ENCODE results near the gene PARP1. TPM values are rescaled to one million over a fixed set of nuclear protein-coding genes. Genes with fewer than 3 reads are reported as not detected.
"Not testable (repeated sequence)": the region's sequence is repeated elsewhere in the genome, so short reads cannot be mapped to it uniquely, and the experiment has no call there.

PARP1 gene
- total RNA-seq, 1 donor from 2014 or later: 220 TPM

DNA sequence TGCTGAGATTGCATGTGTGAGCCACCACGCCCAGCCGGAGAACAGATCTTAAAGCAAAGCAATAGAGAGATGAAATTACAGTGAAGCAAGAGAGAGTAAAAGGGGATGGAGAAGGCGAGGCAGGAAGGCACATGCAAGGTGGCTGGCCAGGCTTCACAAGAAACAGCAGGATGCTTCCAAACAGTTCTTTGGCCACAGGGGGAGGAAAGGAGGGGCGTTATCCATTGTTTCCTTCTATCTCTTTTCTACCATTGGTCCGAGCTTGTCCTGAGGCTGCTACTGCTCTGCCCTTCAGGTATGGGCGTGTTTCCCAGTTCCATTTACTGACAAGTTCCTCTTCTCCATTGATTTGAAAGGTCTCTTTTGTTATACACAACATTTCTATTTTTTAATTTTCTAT lies 33.7 kb upstream of the PARP1 start:
- H3K36me3 Mint-ChIP-seq (ENCODE audit: low read depth): peaks cover 4% of the 10 kb centered on the region
- H3K4me3 Mint-ChIP-seq: no peak overlapping the region
- peaks cover 32% of the 10 kb centered on the region for H3K4me1 Mint-ChIP-seq (ENCODE audit: low read depth)
- H3K27me3 Mint-ChIP-seq (ENCODE audit: insufficient read depth): peaks cover 56% of the 10 kb centered on the region
- intact Hi-C loops (cut with micrococcal nuclease): no loop called here
- no peak for DNase-seq (ENCODE audit: low spot score)
- H3K27ac Mint-ChIP-seq: no peak overlapping the region
- no peaks in the 10 kb centered on the region for H3K9me3 Mint-ChIP-seq

DNA sequence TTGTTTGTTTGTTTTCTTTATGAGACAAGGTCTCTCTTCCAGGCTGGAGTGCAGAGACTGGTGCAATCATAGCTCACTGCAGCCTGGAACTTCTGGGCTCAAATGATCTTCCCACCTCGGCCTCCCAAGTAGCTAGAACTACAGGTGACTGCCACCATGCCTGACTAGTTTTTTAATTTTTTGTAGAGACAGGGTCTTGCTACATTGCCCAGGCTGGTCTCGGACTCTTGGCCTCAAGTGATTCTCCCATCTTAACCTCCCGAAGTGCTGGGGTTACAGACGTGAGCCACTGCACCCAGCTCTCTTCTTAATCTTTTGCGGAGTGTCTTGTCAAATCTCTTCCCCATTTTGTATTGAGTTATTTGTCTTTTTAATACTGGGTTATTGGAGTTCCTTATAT lies 32.6 kb upstream of the PARP1 start:
- intact Hi-C loops (cut with micrococcal nuclease): no loop called here
- no peak overlapping the region for H3K4me3 Mint-ChIP-seq
- H3K27ac Mint-ChIP-seq: no peak overlapping the region
- DNase-seq (ENCODE audit: low spot score): no peak
- peaks cover 54% of the 10 kb centered on the region for H3K27me3 Mint-ChIP-seq (ENCODE audit: insufficient read depth)
- H3K9me3 Mint-ChIP-seq: no peaks in the 10 kb centered on the region
- peaks cover 21% of the 10 kb centered on the region for H3K4me1 Mint-ChIP-seq (ENCODE audit: low read depth)
- H3K36me3 Mint-ChIP-seq (ENCODE audit: low read depth): peaks cover 4% of the 10 kb centered on the region

DNA sequence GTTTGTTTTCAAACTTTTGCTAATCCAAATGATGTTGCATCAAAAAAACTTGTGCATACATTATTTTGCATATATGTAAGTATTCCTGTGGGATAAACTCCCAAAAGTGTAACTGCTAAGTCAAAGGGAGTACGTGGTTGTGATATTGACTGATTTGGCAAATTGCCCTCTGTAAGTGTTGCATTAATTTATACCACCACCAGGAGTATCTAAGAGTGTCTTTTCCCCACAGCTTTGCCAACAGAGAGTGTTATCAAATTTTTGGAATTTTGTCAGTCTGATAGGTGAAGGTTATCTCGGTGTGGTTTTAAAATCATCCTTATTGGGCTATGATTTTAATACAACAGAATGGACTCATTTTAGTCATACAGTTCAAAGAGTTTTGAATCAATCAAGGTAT lies 30.1 kb upstream of the PARP1 start:
- intact Hi-C loops (cut with micrococcal nuclease): no loop called here
- H3K36me3 Mint-ChIP-seq (ENCODE audit: low read depth): peaks cover 2% of the 10 kb centered on the region
- no peak overlapping the region for H3K4me3 Mint-ChIP-seq
- no peak for DNase-seq (ENCODE audit: low spot score)
- H3K27ac Mint-ChIP-seq: no peak overlapping the region
- no peaks in the 10 kb centered on the region for H3K4me1 Mint-ChIP-seq (ENCODE audit: low read depth)
- peaks cover 39% of the 10 kb centered on the region for H3K27me3 Mint-ChIP-seq (ENCODE audit: insufficient read depth)
- H3K9me3 Mint-ChIP-seq: no peaks in the 10 kb centered on the region

DNA sequence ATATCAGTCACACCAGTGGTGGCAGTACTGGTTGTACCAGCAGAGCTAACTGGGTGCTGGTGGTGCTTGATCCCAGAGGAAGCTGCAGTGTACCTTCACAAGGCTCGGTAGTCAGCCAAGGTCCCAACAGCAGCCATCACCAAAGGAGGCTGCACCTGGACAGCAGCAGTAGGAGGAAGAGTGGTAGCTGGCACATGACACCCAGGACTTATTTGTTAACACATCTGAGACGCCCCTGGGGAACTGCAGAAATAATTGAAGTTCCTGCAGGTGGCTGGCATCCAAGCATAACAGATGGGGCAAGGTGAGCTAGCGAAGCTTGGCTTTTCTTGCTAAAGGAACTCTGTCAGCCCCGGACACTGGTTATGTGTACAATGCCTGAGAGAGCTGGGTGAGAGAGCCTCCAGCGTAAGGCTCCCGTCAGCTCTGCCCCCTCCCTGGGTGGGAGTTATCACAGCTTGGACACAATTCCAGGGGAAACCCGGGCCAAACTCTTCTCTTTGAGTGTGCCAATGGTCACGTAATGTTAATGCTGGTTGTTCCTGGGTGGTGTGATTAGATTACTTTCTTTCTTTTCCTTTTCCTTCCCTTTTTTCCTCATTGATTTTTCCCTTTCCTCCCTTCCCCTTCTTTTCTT lies 29.1 kb upstream of the PARP1 start:
- Mint-ChIP-seq H3K27me3 (ENCODE audit: insufficient read depth) (peaks cover 36% of the 10 kb centered on the region), H3K9me3 (no peaks in the 10 kb centered on the region), H3K27ac (no peak overlapping the region), H3K4me1 (ENCODE audit: low read depth) (no peaks in the 10 kb centered on the region), H3K4me3 (no peak overlapping the region), H3K36me3 (ENCODE audit: low read depth) (peaks cover 2% of the 10 kb centered on the region)
- no peak for DNase-seq (ENCODE audit: low spot score)
- intact Hi-C loops (cut with micrococcal nuclease): no loop called here

DNA sequence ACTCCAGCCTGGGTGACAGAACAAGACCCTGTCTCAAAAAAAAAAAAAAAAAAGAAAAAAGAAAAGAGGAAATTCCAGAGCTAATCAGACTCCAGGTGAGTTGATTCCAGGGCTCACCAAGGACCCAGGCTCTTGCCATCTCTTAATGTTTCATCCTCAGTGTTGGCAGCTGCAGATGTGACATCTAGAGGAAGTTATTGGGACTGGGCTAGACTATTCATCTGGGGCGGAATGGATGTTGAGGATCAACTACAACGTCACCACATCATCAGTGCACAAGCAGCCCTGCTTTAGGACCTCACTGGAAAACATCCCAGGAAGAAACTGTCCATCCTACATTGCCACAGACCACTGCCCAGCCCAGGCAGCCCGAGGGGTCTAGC lies 28.6 kb upstream of the PARP1 start:
- Mint-ChIP-seq H3K4me3 (no peak overlapping the region), H3K9me3 (no peaks in the 10 kb centered on the region), H3K27ac (no peak overlapping the region), H3K4me1 (ENCODE audit: low read depth) (no peaks in the 10 kb centered on the region), H3K27me3 (ENCODE audit: insufficient read depth) (peaks cover 34% of the 10 kb centered on the region), H3K36me3 (ENCODE audit: low read depth) (peaks cover 2% of the 10 kb centered on the region)
- intact Hi-C loops (cut with micrococcal nuclease): no loop called here
- no peak for DNase-seq (ENCODE audit: low spot score)

DNA sequence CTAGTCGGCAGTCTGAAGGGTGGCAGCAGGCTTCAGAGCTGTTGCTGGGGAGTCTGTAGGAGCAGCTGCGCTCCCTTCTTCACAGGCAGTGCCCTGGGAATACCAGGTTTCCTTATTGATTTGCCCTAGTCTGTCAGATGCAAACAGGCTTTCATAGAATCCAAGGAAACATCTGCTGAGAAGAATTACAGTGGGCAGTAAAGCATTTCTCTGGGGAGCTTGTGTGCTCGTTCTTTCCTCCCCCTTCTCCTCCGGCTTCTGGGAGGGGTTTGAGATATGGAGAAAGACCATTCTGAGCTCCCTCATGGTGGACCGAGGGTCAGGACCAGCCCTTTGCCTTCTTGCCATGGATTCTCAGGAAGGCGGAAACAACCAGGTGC lies 25.4 kb upstream of the PARP1 start:
- Mint-ChIP-seq H3K36me3 (ENCODE audit: low read depth) (no peaks in the 10 kb centered on the region), H3K27ac (no peak overlapping the region), H3K9me3 (no peaks in the 10 kb centered on the region), H3K4me3 (no peak overlapping the region), H3K27me3 (ENCODE audit: insufficient read depth) (peaks cover 10% of the 10 kb centered on the region), H3K4me1 (ENCODE audit: low read depth) (no peaks in the 10 kb centered on the region)
- DNase-seq (ENCODE audit: low spot score): no peak
- intact Hi-C loops (cut with micrococcal nuclease): no loop called here

DNA sequence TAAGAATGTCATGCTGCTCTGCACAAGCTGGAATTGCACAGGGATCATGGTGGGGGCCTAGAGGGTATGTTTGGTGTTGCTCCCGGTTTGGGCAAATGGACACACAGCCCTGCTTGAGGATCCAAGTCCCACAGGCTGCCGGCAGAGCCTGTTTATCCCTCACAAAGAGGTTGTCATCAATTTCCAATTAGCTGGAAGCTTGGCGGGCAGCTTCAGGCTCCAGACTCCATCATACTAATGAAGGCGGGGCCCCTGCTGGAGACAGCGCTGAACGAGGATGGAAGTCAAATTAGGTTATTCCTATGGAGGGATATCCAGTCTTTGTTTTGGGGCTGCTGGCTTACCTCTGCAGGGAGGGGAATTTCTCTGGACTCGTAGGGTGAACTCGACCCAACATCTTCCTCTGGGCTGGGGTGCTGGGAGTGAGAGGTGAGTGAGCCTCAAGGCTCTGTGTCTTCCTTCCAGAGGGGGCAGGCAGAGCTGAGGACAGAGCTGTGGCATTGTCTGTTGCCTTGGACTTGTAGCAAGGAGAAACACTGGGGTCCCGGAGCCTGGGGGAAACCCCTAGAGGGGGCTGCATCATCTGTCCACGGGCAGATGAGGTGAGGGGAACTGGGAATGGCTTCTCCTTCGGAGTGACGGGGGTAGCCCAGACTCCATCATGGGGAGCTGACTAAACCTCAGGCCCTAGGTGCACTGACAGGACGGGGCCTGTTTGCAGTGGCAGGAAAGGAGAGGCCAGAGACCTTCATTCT lies 24.9 kb upstream of the PARP1 start:
- DNase-seq (ENCODE audit: low spot score): no peak
- H3K4me3 Mint-ChIP-seq: no peak overlapping the region
- no peak overlapping the region for H3K27ac Mint-ChIP-seq
- intact Hi-C loops (cut with micrococcal nuclease): no loop called here
- no peaks in the 10 kb centered on the region for H3K4me1 Mint-ChIP-seq (ENCODE audit: low read depth)
- H3K27me3 Mint-ChIP-seq (ENCODE audit: insufficient read depth): peaks cover 8% of the 10 kb centered on the region
- H3K9me3 Mint-ChIP-seq: no peaks in the 10 kb centered on the region
- H3K36me3 Mint-ChIP-seq (ENCODE audit: low read depth): no peaks in the 10 kb centered on the region

DNA sequence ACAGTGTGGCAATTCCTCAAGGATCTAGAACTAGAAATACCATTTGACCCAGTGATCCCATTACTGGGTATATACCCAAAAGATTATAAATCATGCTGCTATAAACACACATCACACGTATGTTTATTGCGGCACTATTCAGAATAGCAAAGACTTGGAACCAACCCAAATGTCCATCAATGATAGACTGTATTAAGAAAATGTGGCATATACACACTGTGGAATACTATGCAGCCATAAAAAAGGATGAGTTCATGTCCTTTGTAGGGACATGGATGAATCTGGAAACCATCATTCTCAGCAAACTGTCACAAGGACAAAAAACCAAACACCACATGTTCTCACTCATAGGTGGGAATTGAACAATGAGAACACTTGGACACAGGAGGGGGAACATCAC lies 24.0 kb upstream of the PARP1 start:
- H3K36me3 Mint-ChIP-seq (ENCODE audit: low read depth); H3K27ac Mint-ChIP-seq; DNase-seq (ENCODE audit: low spot score); intact Hi-C loops (cut with micrococcal nuclease); H3K4me3 Mint-ChIP-seq; H3K9me3 Mint-ChIP-seq; H3K4me1 Mint-ChIP-seq (ENCODE audit: low read depth); H3K27me3 Mint-ChIP-seq (ENCODE audit: insufficient read depth): not testable (repeated sequence)

DNA sequence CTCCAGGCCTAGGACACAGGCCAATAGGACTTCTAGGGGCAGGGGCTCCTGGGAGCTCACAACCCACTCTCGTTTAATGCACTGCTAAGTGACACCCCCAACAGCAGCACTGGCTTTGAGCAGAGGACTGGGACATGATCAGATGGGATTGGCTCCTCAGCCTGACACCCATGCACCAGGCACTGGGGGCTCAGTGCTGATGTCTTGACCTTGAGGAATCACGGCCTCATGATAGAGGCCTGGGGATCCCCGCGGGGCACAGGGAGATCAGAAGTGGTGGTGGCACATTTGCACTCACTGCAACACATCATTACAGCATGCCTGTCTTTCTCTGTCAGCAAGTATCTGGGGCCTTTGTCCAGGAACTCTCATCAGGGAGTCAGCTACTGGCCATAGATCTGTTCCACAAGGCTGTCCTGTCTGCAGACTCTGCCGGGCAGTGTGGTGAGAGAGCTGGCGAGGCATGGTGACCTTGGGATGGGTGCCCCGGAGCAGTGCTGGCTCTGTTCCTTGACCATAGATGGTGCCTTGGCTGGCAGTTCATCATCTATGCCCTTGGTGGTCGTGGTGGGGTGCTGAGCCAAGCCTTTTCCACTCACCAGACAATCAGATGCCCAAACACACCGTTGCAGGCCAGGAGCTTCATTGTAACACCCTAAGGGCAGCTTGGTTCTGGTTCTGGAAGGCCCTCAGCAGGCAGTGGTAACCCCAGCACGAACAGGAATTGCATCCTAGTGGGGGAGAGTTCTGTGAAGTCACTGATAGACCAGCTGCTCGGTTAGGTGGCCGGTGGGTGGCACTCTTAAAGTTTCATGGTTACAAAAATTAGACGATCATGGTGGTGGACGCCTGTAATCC lies 22.2 kb upstream of the PARP1 start:
- Mint-ChIP-seq H3K27me3 (ENCODE audit: insufficient read depth) (peaks cover 6% of the 10 kb centered on the region), H3K9me3 (no peaks in the 10 kb centered on the region), H3K4me3 (no peak overlapping the region), H3K36me3 (ENCODE audit: low read depth) (no peaks in the 10 kb centered on the region), H3K4me1 (ENCODE audit: low read depth) (peaks cover 7% of the 10 kb centered on the region), H3K27ac (no peak overlapping the region)
- intact Hi-C loops (cut with micrococcal nuclease): no loop called here
- DNase-seq (ENCODE audit: low spot score): no peak

DNA sequence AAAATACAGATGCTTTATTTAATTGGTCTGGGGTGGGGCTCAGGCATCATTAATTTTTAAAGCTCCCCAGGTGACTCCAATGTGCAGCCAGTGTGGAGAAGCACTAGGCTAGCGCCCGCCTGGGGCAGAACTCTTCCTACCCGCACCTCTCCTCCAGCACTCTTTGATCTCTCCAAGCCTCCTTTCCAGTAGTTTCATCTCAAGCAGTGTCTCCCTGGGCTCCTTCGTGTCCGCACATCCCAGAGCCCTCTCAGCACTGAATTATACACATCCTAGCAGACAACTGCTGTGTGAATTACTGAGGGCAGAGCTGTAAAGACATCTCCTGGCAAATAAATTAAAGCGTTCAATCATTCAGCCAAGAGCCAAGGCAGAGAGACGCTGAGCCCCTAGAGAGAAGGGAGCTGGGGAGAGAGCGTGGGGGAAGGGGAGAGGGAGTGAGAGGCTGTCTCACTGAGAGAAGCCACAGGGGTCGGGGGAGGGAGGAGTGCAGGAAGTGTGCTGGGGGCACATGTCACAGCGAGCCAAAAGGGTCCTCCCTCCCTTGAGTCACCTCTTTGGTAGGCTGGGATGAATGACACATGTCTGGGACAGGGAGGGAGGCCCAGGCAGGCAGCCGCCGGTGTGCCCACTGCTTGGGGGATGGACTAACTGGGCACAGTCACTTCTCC lies 21.0 kb upstream of the PARP1 start:
- DNase-seq (ENCODE audit: low spot score): no peak
- H3K27me3 Mint-ChIP-seq (ENCODE audit: insufficient read depth): peaks cover 6% of the 10 kb centered on the region
- H3K4me1 Mint-ChIP-seq (ENCODE audit: low read depth): peaks cover 7% of the 10 kb centered on the region
- no peak overlapping the region for H3K4me3 Mint-ChIP-seq
- intact Hi-C loops (cut with micrococcal nuclease): no loop called here
- H3K27ac Mint-ChIP-seq: no peak overlapping the region
- no peaks in the 10 kb centered on the region for H3K9me3 Mint-ChIP-seq
- H3K36me3 Mint-ChIP-seq (ENCODE audit: low read depth): no peaks in the 10 kb centered on the region

DNA sequence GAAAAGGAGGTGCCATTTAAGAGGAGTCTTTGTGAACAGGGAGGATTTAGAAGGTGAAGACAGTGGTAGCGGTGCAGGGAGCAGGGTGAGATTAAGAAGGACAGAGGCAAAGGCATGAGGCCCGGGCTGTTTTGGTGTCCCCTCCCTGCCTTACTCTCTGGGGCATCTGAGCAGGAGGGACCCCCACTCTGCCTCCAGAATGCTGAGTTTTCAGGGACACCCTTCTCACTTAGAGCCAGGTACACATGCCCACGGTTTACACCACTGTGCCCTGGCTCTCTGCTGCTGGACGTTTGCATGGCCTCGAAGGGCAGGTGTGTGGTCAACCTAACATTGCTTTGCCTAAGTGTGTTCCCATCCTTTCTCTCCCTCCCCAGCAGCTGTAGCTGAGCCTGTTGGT lies 20.5 kb upstream of the PARP1 start:
- DNase-seq (ENCODE audit: low spot score): no peak
- H3K9me3 Mint-ChIP-seq: no peaks in the 10 kb centered on the region
- peaks cover 6% of the 10 kb centered on the region for H3K27me3 Mint-ChIP-seq (ENCODE audit: insufficient read depth)
- peaks cover 7% of the 10 kb centered on the region for H3K4me1 Mint-ChIP-seq (ENCODE audit: low read depth)
- intact Hi-C loops (cut with micrococcal nuclease): no loop called here
- no peak overlapping the region for H3K4me3 Mint-ChIP-seq
- H3K27ac Mint-ChIP-seq: no peak overlapping the region
- no peaks in the 10 kb centered on the region for H3K36me3 Mint-ChIP-seq (ENCODE audit: low read depth)

DNA sequence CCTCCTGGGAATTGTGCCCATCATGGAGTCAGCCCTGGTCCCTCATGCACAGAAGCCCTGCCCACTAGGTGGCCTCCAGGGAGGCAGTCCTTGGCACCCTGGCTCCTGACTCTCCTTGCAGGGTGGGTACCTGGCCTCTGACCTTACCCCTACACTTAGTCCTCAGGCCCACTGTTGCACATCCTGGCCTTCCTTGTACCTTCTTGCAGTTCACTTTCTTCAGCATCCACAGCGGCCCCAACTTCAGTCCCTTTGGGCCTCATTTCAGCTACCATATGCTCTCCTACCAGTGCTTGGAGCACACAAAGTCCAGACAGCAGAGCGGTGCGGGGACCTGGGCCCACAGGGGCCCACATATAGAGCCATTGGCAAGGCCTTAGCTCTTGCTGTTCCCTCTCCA lies 19.2 kb upstream of the PARP1 start:
- Mint-ChIP-seq H3K27me3 (ENCODE audit: insufficient read depth) (peaks cover 7% of the 10 kb centered on the region), H3K4me1 (ENCODE audit: low read depth) (peaks cover 7% of the 10 kb centered on the region), H3K27ac (no peak overlapping the region), H3K4me3 (no peak overlapping the region), H3K36me3 (ENCODE audit: low read depth) (no peaks in the 10 kb centered on the region), H3K9me3 (no peaks in the 10 kb centered on the region)
- no peak for DNase-seq (ENCODE audit: low spot score)
- intact Hi-C loops (cut with micrococcal nuclease): no loop called here

DNA sequence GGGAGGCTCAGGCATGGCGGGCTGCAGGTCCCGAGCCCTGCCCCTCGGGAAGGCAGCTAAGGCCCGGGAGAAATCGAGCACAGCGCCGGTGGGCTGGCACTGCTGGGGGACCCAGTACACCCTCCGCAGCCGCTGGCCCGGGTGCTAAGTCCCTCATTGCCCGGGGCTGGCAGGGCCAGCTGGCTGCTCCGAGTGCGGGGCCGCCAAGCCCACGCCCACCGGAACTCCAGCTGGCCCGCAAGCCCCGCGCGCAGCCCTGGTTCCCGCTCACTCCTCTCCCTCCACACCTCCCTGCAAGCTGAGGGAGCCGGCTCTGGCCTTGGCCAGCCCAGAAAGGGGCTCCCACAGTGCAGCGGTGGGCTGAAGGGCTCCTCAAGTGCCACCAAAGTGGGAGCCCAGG lies 18.5 kb upstream of the PARP1 start:
- H3K27me3 Mint-ChIP-seq (ENCODE audit: insufficient read depth); H3K27ac Mint-ChIP-seq; intact Hi-C loops (cut with micrococcal nuclease); DNase-seq (ENCODE audit: low spot score); H3K9me3 Mint-ChIP-seq; H3K4me1 Mint-ChIP-seq (ENCODE audit: low read depth); H3K4me3 Mint-ChIP-seq; H3K36me3 Mint-ChIP-seq (ENCODE audit: low read depth): not testable (repeated sequence)

Measured in activated T-helper 1 cell treated with anti-CD3 and anti-CD28 coated beads, Interleukin-12 subunit alpha, Interleukin-12 subunit beta, Interleukin-2, Interleukin-4 antibody, amounts not matched to agents 30 ng/mL and 10 ng/mL and 1 ng/mL, durations not matched to agents 14 hours and 24 hours and 36 hours (primary cell).